LNCaP clone FGC (cell line): ENCODE results near the gene MROH9.

Experiments
- DNase-seq: peaks from one replicate; pipeline ENCODE4 v3.0.0-alpha.2; 2011; ENCODE audit warnings: low read depth
- H3K4me3 ChIP-seq: 2 replicates; pipeline ENCODE4 v1.5.1; 2011; ENCODE audit warnings: mild to moderate bottlenecking, low read depth, low read length, control low read depth
- TF ChIP-seq, protein P1 (sequence below): IDR thresholded peaks from 2 replicates; pipeline ENCODE4 v1.5.1; 2012; ENCODE audit warnings: mild to moderate bottlenecking; ENCODE audit not compliant: control insufficient read depth, insufficient read depth; ENCODE audit errors: extremely low read depth

The MROH9 gene

DNA sequence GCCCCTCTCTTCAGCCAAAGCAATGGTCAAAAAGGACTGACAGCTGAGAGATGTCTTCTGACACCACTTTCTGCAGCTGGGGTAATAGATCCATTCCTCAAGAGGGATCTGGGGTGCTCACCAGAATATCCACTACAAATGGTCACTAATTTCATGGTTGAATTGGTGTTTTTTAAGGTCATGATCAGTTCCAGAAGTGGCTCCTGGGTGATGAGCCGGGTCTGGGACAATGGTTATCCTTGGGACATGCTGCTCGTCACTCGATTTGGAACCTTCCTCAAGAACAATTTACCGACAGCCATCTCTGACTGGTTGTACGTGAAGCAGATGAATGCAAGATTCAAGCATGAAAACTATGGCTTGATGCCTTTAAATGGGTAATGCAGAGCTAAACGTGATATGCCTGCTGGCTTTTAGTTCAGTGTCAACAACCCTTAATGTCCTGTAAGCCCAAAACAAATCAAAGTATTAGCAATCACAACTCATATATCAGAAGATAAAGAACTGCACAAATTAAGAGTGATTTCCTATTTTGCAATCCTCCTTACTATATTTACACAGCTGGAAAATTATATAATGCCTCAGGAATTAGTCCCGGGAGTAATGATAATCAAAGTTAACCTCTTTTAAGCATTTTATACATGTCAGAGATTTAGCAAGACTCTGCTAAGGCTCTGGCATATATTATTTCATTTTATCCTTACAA lies 175.4 kb downstream of the MROH9 start:
- H3K4me3 ChIP-seq, result no peak overlapping the region
- TF ChIP-seq, protein P1, sequence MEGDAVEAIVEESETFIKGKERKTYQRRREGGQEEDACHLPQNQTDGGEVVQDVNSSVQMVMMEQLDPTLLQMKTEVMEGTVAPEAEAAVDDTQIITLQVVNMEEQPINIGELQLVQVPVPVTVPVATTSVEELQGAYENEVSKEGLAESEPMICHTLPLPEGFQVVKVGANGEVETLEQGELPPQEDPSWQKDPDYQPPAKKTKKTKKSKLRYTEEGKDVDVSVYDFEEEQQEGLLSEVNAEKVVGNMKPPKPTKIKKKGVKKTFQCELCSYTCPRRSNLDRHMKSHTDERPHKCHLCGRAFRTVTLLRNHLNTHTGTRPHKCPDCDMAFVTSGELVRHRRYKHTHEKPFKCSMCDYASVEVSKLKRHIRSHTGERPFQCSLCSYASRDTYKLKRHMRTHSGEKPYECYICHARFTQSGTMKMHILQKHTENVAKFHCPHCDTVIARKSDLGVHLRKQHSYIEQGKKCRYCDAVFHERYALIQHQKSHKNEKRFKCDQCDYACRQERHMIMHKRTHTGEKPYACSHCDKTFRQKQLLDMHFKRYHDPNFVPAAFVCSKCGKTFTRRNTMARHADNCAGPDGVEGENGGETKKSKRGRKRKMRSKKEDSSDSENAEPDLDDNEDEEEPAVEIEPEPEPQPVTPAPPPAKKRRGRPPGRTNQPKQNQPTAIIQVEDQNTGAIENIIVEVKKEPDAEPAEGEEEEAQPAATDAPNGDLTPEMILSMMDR, result no peak
- no peak for DNase-seq

DNA sequence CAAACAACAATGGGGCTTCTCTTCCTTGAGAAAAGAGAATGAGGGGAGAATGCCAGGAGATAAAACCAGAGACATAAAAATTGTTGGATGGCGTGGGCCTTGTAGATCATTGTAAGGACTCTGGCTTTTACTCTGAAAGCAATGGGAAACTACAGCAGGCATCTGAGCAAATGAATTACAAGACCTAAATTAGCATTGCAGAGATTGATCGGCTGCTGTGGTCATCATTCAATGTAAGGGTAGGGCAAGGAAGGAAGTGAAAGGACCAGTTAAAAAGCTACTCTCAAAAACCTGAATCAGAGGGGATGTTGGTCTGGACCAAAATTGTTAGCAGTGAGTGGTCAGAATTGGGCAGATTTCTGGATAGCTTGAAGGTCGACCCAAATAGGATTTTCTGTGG lies 176.8 kb downstream of the MROH9 start:
- H3K4me3 ChIP-seq, result no peak overlapping the region
- TF ChIP-seq, protein P1, result no peak
- DNase-seq, result no peak

- no peak overlapping the region for H3K4me3 ChIP-seq
- TF ChIP-seq, protein P1, result no peak
- DNase-seq, result no peak
Observed at GRCh38 chr1:171113382-171113781, 178.0 kb downstream of the MROH9 start.
